Liver (tissue), 9 donors: ENCODE results near the gene DCTPP1. TPM values are rescaled to one million over a fixed set of nuclear protein-coding genes. Genes with fewer than 3 reads are reported as not detected.
A peak's percentile ranks its signal among the peaks of the same experiment; 100 is the strongest.

ENCODE experiments used
- DNase-seq: peaks from one replicate; pipeline ENCODE4 v3.0.0-alpha.2; 2017; ENCODE audit warnings: low spot score
- H3K27ac ChIP-seq, 2 donors: one replicate each; pipeline ENCODE4 v1.7.0; 2013; ENCODE audit warnings: inconsistent platforms in 2 of 2, low read length in 2 of 2, control low read depth in 1 of 2, low read depth in 1 of 2, mild to moderate bottlenecking in 1 of 2
- H3K27me3 ChIP-seq, 4 donors: one replicate each; pipeline versions ENCODE4 v1.6.1 to v1.7.0; 2013; ENCODE audit warnings: low read length in 3 of 4, inconsistent platforms in 1 of 4, mild to moderate bottlenecking in 1 of 4, moderate library complexity in 1 of 4; ENCODE audit not compliant: control insufficient read depth in 4 of 4, insufficient read depth in 4 of 4
- H3K36me3 ChIP-seq, 4 donors: one replicate each; pipeline versions ENCODE4 v1.6.1 to v1.7.0; 2013; ENCODE audit warnings: low read length in 3 of 4, mild to moderate bottlenecking in 3 of 4, low read depth in 1 of 4, moderate library complexity in 1 of 4; ENCODE audit not compliant: control insufficient read depth in 4 of 4, insufficient read depth in 3 of 4
- H3K4me1 ChIP-seq, 4 donors: one replicate each; pipeline versions ENCODE4 v1.6.1 to v1.7.0; 2013; ENCODE audit warnings: low read length in 3 of 4, mild to moderate bottlenecking in 3 of 4, moderate library complexity in 1 of 4; ENCODE audit not compliant: control insufficient read depth in 4 of 4, insufficient read depth in 4 of 4
- H3K4me3 ChIP-seq, 3 donors: one replicate each; pipeline versions ENCODE4 v1.6.1 to v1.7.0; 2013; ENCODE audit warnings: low read length in 3 of 3, control low read depth in 1 of 3, low read depth in 1 of 3, mild to moderate bottlenecking in 1 of 3
- H3K9ac ChIP-seq, 2 donors: one replicate each; pipeline ENCODE4 v1.7.0; 2013; ENCODE audit warnings: low read length in 2 of 2, mild to moderate bottlenecking in 2 of 2, moderate library complexity in 2 of 2, control low read depth in 1 of 2, low read depth in 1 of 2
- H3K9me3 ChIP-seq, 4 donors: one replicate each; pipeline versions ENCODE4 v1.6.1 to v1.7.0; 2013; ENCODE audit warnings: low read length in 3 of 4; ENCODE audit not compliant: control insufficient read depth in 4 of 4
- ATF3 ChIP-seq: IDR thresholded peaks from 2 replicates; pipeline ENCODE4 v1.6.1; 2016; ENCODE audit warnings: antibody characterized with exemption
- CTCF ChIP-seq: fragments of 150-350 bp; IDR thresholded peaks from 2 replicates; pipeline ENCODE4 v1.5.1; 2017; ENCODE audit warnings: improper control_type of control experiment, low read depth, low read length; ENCODE audit not compliant: missing input control
- EGR1 ChIP-seq, 2 donors: IDR thresholded peaks; 2 replicates each; pipeline ENCODE4 v1.6.1; 2016 to 2018; ENCODE audit warnings: antibody characterized with exemption in 2 of 2, low read depth in 2 of 2
- FOXA1 ChIP-seq: IDR thresholded peaks from 2 replicates; pipeline ENCODE4 v1.6.1; 2016; ENCODE audit warnings: antibody characterized with exemption
- FOXA2 ChIP-seq: IDR thresholded peaks from 2 replicates; pipeline ENCODE4 v1.6.1; 2016; ENCODE audit warnings: antibody characterized with exemption
- GABPA ChIP-seq, 2 donors: IDR thresholded peaks in 1 of 2; conservative IDR thresholded peaks in 1 of 2; 2 replicates each; pipeline ENCODE4 v1.6.1; 2016; ENCODE audit warnings: antibody characterized with exemption in 2 of 2, mild to moderate bottlenecking in 1 of 2, moderate library complexity in 1 of 2
- HNF4A ChIP-seq, 2 donors: conservative IDR thresholded peaks; 2 replicates each; pipeline ENCODE4 v1.6.1; 2016; ENCODE audit warnings: antibody characterized with exemption in 2 of 2, mild to moderate bottlenecking in 2 of 2
- HNF4G ChIP-seq: IDR thresholded peaks from 2 replicates; pipeline ENCODE4 v1.6.1; 2016; ENCODE audit warnings: antibody characterized with exemption
- JUND ChIP-seq, 2 donors: IDR thresholded peaks; 2 replicates each; pipeline ENCODE4 v1.6.1; 2016; ENCODE audit warnings: antibody characterized with exemption in 2 of 2
- MAX ChIP-seq: IDR thresholded peaks from 2 replicates; pipeline ENCODE4 v1.6.1; 2016; ENCODE audit warnings: antibody characterized with exemption
- NR2F2 ChIP-seq: IDR thresholded peaks from 2 replicates; pipeline ENCODE4 v1.6.1; 2016; ENCODE audit warnings: antibody characterized with exemption
- RAD21 ChIP-seq, 2 donors: IDR thresholded peaks; 2 replicates each; pipeline ENCODE4 v1.6.1; 2016; ENCODE audit warnings: antibody characterized with exemption in 2 of 2, mild to moderate bottlenecking in 2 of 2
- REST ChIP-seq: IDR thresholded peaks from 2 replicates; pipeline ENCODE4 v1.6.1; 2016; ENCODE audit warnings: antibody characterized with exemption, mild to moderate bottlenecking
- RXRA ChIP-seq, 2 donors: IDR thresholded peaks; 2 replicates each; pipeline ENCODE4 v1.6.1; 2017 to 2018; ENCODE audit warnings: antibody characterized with exemption in 2 of 2, mild to moderate bottlenecking in 1 of 2
- SP1 ChIP-seq: IDR thresholded peaks from 2 replicates; pipeline ENCODE4 v1.6.1; 2018; ENCODE audit warnings: antibody characterized with exemption, mild to moderate bottlenecking
- TAF1 ChIP-seq: conservative IDR thresholded peaks from 2 replicates; pipeline ENCODE4 v1.6.1; 2016; ENCODE audit warnings: antibody characterized with exemption, mild to moderate bottlenecking
- YY1 ChIP-seq: IDR thresholded peaks from 2 replicates; pipeline ENCODE4 v1.6.1; 2016; ENCODE audit warnings: antibody characterized with exemption, mild to moderate bottlenecking
- ZBTB33 ChIP-seq: IDR thresholded peaks from 2 replicates; pipeline ENCODE4 v1.6.1; 2016; ENCODE audit warnings: antibody characterized with exemption
- WGBS: extraction: QIAGEN DNeasy Blood & Tissue Kit; methylation state at CpG from one replicate; pipeline ENCODE4 v1.1.7; 2013; 5-methylcytosine and 5-hydroxymethylcytosine counted together
- polyA plus RNA-seq, 2 donors: library from polyadenylated mRNA; stranded (reverse) in 1 of 2; unstranded in 1 of 2; fragments of 200-250 nt in 1 of 2; fragments of >200 nt in 1 of 2; fragmentation: Nextera tagmentation in 1 of 2; extraction: Ambion mirVana in 1 of 2; gene quantifications; one replicate each; pipeline versions ENCODE4 v1.2.1 to v1.2.3, GENCODE V29; 2013 to 2015
- total RNA-seq, 2 donors: library from RNA; depleted of rRNA; stranded (reverse); fragments of >200 nt; gene quantifications; one replicate each; pipeline ENCODE4 v1.2.3, GENCODE V29; 2014
- donor health status: healthy.
- donor health status: healthy.
- donor health status: healthy.
- donor health status: healthy.
- donor health status: healthy.

The DCTPP1 gene
- total and polyA plus RNA-seq, 4 donors = 6.0 to 18.8 (median 15.0) TPM

GRCh38 chr16:30458561-30459394 is 28.9 kb upstream of the DCTPP1 start:
- no peak overlapping the region for H3K4me3 ChIP-seq
- H3K27ac ChIP-seq = no peak overlapping the region
- peaks cover 0 to 9% (median 0%) of the 10 kb centered on the region in 4 donors for H3K4me1 ChIP-seq
- peak; percentile 43 for DNase-seq
- no peaks in the 10 kb centered on the region for H3K36me3 ChIP-seq
- WGBS = 80% methylated on average over 22 of the region's 22 CpGs
- TF ChIP-seq HNF4G (no peak), CTCF (no peak), RAD21 (IDR thresholded peaks at IDR 0.05) (no peak), ZBTB33 (no peak), JUND (IDR thresholded peaks at IDR 0.05) (no peak), EGR1 (IDR thresholded peaks at IDR 0.05; ENCODE audit: low read depth in 2 of 2) (no peak), REST (no peak), SP1 (no peak), NR2F2 (no peak), ATF3 (no peak), TAF1 (no peak), FOXA2 (no peak), YY1 (no peak), MAX (no peak), GABPA (IDR thresholded peaks at IDR 0.05 in 1 of 2, conservative IDR thresholded peaks at IDR 0.05 in 1 of 2) (no peak), FOXA1 (no peak), RXRA (IDR thresholded peaks at IDR 0.05) (no peak), HNF4A (conservative IDR thresholded peaks at IDR 0.05) (no peak)
- H3K9me3 ChIP-seq = no peaks in the 10 kb centered on the region
- no peaks in the 10 kb centered on the region for H3K27me3 ChIP-seq
- H3K9ac ChIP-seq = no peak overlapping the region
